Right lobe of liver (tissue), 6 donors: Measurements from ENCODE around the gene EFNB2. TPM values are rescaled to one million over a fixed set of nuclear protein-coding genes. Genes with fewer than 3 reads are reported as not detected.

Source experiments
- ATAC-seq, 4 donors: fragments of 200-7000 bp; cut with Tn5 transposase; one replicate each; pipeline ENCODE4 v1.9.1; 2020; ENCODE audit warnings: mild to moderate bottlenecking in 4 of 4, moderate library complexity in 4 of 4
- DNase-seq, 3 donors: peaks; one replicate each; pipeline ENCODE4 v3.0.0-alpha.2; 2020
- H3K27ac ChIP-seq, 3 donors: fragments of 200-600 bp; one replicate each; pipeline ENCODE4 v1.8.0; 2022
- H3K27me3 ChIP-seq, 2 donors: fragments of 200-600 bp; one replicate each; pipeline ENCODE4 v1.8.0; 2022
- H3K36me3 ChIP-seq, 4 donors: fragments of 200-600 bp; sonication (generic) in 1 of 4; one replicate each; pipeline versions ENCODE4 v1.5.1 to v1.8.0; 2017 to 2022; ENCODE audit warnings: control low read depth in 1 of 4
- H3K4me1 ChIP-seq, 4 donors: fragments of 200-600 bp; sonication (generic) in 1 of 4; one replicate each; pipeline versions ENCODE4 v1.5.1 to v1.8.0; 2017 to 2022; ENCODE audit warnings: control low read depth in 1 of 4
- H3K4me3 ChIP-seq, 3 donors: fragments of 200-600 bp; one replicate each; pipeline ENCODE4 v1.8.0; 2022
- H3K9me3 ChIP-seq, 4 donors: fragments of 200-600 bp; sonication (generic) in 1 of 4; one replicate each; pipeline versions ENCODE4 v1.5.1 to v1.8.0; 2017 to 2022; ENCODE audit warnings: control low read depth in 1 of 4
- CTCF ChIP-seq, 4 donors: fragments of 200-600 bp in 3 of 4; fragments of 450-650 bp in 1 of 4; IDR thresholded peaks; one replicate each; pipeline versions ENCODE4 v1.5.1 to v1.8.0; 2016 to 2022; ENCODE audit warnings: antibody characterized with exemption in 4 of 4, mild to moderate bottlenecking in 2 of 4
- POLR2A ChIP-seq: fragments of 450-650 bp; IDR thresholded peaks from one replicate; pipeline ENCODE4 v1.6.1; 2017; ENCODE audit warnings: antibody characterized with exemption, mild to moderate bottlenecking
- WGBS: methylation state at CpG from one replicate; pipeline ENCODE4 v1.1.6; 2018; ENCODE audit warnings: low coverage, low lambda C conversion rate; ENCODE audit not compliant: insufficient coverage; ENCODE audit errors: missing lambda C conversion rate; 5-methylcytosine and 5-hydroxymethylcytosine counted together
- intact Hi-C, 2 donors: fragments of 100-400 bp; cut with DNase I; formaldehyde crosslinking; loops; one replicate each; pipeline versions ENCODE4 v1.11.2 to v1.14.1; 2022
- total RNA-seq, 6 experiments: library from RNA; depleted of rRNA in 2 of 6; stranded (reverse); fragments of >200 nt in 2 of 6; fragmentation: NEBNext Ultra II Directional in 3 of 6; extraction: Animal tissue kit (Norgen Biotek cat#: 25700) in 3 of 6; gene quantifications; one replicate each; pipeline versions ENCODE4 v1.1.0 to v1.2.4, GENCODE V29; 2016 to 2023
- donor health status: DM: no; HTN: yes; CAD: no.
- donor health status: DM: no; HTN: no; CAD: no.
- donor health status: DM: no; HTN: no; CAD: no.
- donor health status: DM: no; HTN: yes; CAD: no.
- donor health status: DM: no; HTN: yes; CAD: no.

EFNB2 gene
- total RNA-seq, 6 experiments from 2014 or later, result 2.3 to 9.8 (median 3.9) TPM

DNA sequence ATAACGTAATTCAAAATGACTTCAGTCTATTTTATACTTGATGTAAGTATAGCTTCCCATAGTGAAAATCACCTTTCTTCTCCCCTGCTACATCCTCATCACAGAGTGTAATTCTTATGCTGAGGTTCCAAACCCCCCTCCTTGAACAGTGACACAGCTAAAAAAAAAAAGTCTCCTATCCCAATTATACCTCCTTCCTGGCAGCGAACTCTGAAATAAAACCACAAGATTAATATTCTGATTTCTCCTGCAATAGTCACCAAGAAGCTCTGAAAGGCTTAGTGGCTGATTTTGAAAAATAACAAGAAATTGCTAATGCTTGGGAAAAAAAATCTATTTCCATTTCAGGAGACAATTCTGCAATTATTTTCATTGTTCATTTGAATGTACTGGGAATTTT lies 36.3 kb downstream of the EFNB2 start:
- H3K27me3 ChIP-seq, result no peaks in the 10 kb centered on the region
- no peaks in the 10 kb centered on the region for H3K9me3 ChIP-seq
- no peaks in the 10 kb centered on the region for H3K4me1 ChIP-seq
- WGBS, result 48% methylated on average over 2 of the region's 2 CpGs
- H3K4me3 ChIP-seq, result no peak overlapping the region
- no peak overlapping the region for H3K27ac ChIP-seq
- TF ChIP-seq POLR2A (no peak), CTCF (IDR thresholded peaks at IDR 0.05) (no peak)
- H3K36me3 ChIP-seq, result no peaks in the 10 kb centered on the region
- ATAC-seq (no peak), DNase-seq (no peak)
- intact Hi-C loops, result no loop called here

DNA sequence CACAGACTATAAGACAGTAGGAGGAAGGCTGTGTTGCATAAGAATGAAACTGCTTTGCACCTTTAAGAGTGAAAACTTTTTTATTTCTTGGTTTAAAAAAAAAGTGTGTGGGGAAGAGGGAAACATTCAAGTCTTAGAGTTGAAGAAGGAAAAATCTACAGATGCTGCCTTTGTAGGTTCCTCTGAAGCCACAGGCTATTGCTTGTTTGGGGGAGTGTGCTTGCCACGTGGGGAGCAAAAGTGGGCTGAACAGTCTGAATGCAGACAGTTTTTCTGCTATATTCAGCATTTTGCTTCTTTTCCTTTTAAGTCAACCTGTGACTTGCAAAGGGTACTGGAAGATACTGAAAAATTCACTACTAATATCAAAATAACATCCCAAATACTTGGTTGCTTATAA lies 36.9 kb downstream of the EFNB2 start:
- H3K27ac ChIP-seq, result no peak overlapping the region

GRCh38 chr13:106498158-106498557 lies 37.3 kb downstream of the EFNB2 start:
- DNase-seq, result no peak
- Histone ChIP-seq H3K36me3 (no peaks in the 10 kb centered on the region), H3K4me3 (no peak overlapping the region), H3K9me3 (no peaks in the 10 kb centered on the region), H3K27me3 (no peaks in the 10 kb centered on the region), H3K4me1 (no peaks in the 10 kb centered on the region), H3K27ac (no peak overlapping the region)
- TF ChIP-seq CTCF (IDR thresholded peaks at IDR 0.05) (no peak), POLR2A (no peak)
- intact Hi-C loops, result no loop called here
- no peak for ATAC-seq
- 36% methylated on average over 3 of the region's 3 CpGs for WGBS

More for the DNA sequence above, 36.9 kb downstream of the EFNB2 start:
- Histone ChIP-seq H3K36me3 (no peaks in the 10 kb centered on the region), H3K27me3 (no peaks in the 10 kb centered on the region), H3K4me3 (no peak overlapping the region), H3K9me3 (no peaks in the 10 kb centered on the region), H3K4me1 (no peaks in the 10 kb centered on the region)
- TF ChIP-seq CTCF (IDR thresholded peaks at IDR 0.05) (no peak), POLR2A (no peak)
- intact Hi-C loops, result no loop called here
- no peak for DNase-seq
- WGBS, result 5% methylated on average over 1 of the region's 1 CpG
- no peak for ATAC-seq

GRCh38 chr13:106497079-106497478 lies 38.4 kb downstream of the EFNB2 start:
- TF ChIP-seq POLR2A (no peak), CTCF (IDR thresholded peaks at IDR 0.05) (no peak)
- DNase-seq, result no peak
- 24% methylated on average over 1 of the region's 1 CpG for WGBS
- Histone ChIP-seq H3K36me3 (no peaks in the 10 kb centered on the region), H3K27ac (no peak overlapping the region), H3K4me3 (no peak overlapping the region), H3K4me1 (no peaks in the 10 kb centered on the region), H3K9me3 (no peaks in the 10 kb centered on the region), H3K27me3 (no peaks in the 10 kb centered on the region)
- no peak for ATAC-seq
- intact Hi-C loops, result no loop called here
